Left lung (tissue), 10 donors: Measurements from ENCODE around the gene UNC80. TPM values are rescaled to one million over a fixed set of nuclear protein-coding genes. Genes with fewer than 3 reads are reported as not detected.

Source experiments
- ATAC-seq: fragments of 200-7000 bp; cut with Tn5 transposase; one replicate; pipeline ENCODE4 v1.9.1; 2020; ENCODE audit warnings: moderate library complexity
- DNase-seq, 4 donors: peaks; one replicate each; pipeline ENCODE4 v3.0.0-alpha.2; 2013 to 2020
- H3K27ac ChIP-seq, 2 donors: fragments of 200-600 bp; sonication (generic) in 1 of 2; one replicate each; pipeline versions ENCODE4 v1.5.0 to v1.8.0; 2020 to 2021
- H3K27me3 ChIP-seq, 2 donors: fragments of 200-600 bp; sonication (generic) in 1 of 2; one replicate each; pipeline versions ENCODE4 v1.5.0 to v1.8.0; 2020 to 2021
- H3K36me3 ChIP-seq, 2 donors: fragments of 200-600 bp; sonication (generic) in 1 of 2; one replicate each; pipeline versions ENCODE4 v1.5.0 to v1.8.0; 2020 to 2021
- H3K4me1 ChIP-seq, 2 donors: fragments of 200-600 bp; one replicate each; pipeline ENCODE4 v1.8.0; 2021
- H3K4me3 ChIP-seq, 2 donors: fragments of 200-600 bp; sonication (generic) in 1 of 2; one replicate each; pipeline versions ENCODE4 v1.5.0 to v1.8.0; 2020 to 2021; ENCODE audit warnings: mild to moderate bottlenecking in 1 of 2
- H3K9me3 ChIP-seq, 2 donors: fragments of 200-600 bp; sonication (generic) in 1 of 2; one replicate each; pipeline versions ENCODE4 v1.5.0 to v1.8.0; 2020 to 2021
- intact Hi-C, 2 donors: fragments of 100-400 bp; cut with DNase I; formaldehyde crosslinking; loops; one replicate each; pipeline versions ENCODE4 v1.11.2 to v1.14.2; 2022
- polyA plus RNA-seq, 6 donors: library from polyadenylated mRNA; unstranded; fragments of 120-200 nt; gene quantifications; one replicate each; pipeline ENCODE4 v1.2.1, GENCODE V29; 2013; ENCODE audit not compliant: insufficient read length in 6 of 6
- total RNA-seq, 2 donors: library from RNA; stranded (reverse); fragmentation: NEBNext Ultra II Directional; extraction: Animal tissue kit (Norgen Biotek cat#: 25700); gene quantifications; one replicate each; pipeline ENCODE4 v1.2.1, GENCODE V29; 2021
- TF ChIP-seq, protein P1 (sequence below), 2 donors: fragments of 200-600 bp; sonication (generic) in 1 of 2; IDR thresholded peaks; one replicate each; pipeline versions ENCODE4 v1.5.0 to v1.8.0; 2021; ENCODE audit warnings: antibody characterized with exemption in 2 of 2
- donor health status: DM: no; HTN: yes; CAD: no.
- donor health status: DM: no; HTN: no; CAD: no.

The UNC80 gene
- total and polyA plus RNA-seq, 8 donors = 0.06 to 1.8 (median 1.3) TPM; not detected in 1

DNA sequence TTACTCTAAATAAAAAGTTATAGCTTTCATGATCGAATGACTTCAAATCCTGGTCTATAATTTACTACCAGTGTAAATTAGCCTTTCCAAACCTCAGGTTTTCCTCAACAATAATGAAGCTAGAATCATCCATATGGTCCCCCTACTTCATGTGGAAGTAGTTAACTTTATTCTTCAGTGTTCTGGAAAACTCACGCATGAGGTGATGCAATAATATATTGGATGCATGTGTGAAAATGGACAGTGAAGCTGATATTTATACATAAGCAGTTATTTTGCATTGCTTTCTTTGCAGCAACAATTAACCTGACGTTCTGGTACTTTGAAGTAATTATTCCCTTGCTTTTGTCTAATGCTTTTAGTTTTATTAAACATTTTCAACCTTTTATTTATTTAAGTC is 18.6 kb upstream of the UNC80 start:
- no peak overlapping the region for H3K27ac ChIP-seq
- TF ChIP-seq, protein P1, sequence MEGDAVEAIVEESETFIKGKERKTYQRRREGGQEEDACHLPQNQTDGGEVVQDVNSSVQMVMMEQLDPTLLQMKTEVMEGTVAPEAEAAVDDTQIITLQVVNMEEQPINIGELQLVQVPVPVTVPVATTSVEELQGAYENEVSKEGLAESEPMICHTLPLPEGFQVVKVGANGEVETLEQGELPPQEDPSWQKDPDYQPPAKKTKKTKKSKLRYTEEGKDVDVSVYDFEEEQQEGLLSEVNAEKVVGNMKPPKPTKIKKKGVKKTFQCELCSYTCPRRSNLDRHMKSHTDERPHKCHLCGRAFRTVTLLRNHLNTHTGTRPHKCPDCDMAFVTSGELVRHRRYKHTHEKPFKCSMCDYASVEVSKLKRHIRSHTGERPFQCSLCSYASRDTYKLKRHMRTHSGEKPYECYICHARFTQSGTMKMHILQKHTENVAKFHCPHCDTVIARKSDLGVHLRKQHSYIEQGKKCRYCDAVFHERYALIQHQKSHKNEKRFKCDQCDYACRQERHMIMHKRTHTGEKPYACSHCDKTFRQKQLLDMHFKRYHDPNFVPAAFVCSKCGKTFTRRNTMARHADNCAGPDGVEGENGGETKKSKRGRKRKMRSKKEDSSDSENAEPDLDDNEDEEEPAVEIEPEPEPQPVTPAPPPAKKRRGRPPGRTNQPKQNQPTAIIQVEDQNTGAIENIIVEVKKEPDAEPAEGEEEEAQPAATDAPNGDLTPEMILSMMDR (IDR thresholded peaks at IDR 0.05) = no peak
- H3K4me3 ChIP-seq = no peak overlapping the region
- H3K9me3 ChIP-seq = no peaks in the 10 kb centered on the region
- no peaks in the 10 kb centered on the region for H3K4me1 ChIP-seq
- no peaks in the 10 kb centered on the region for H3K27me3 ChIP-seq
- H3K36me3 ChIP-seq = no peaks in the 10 kb centered on the region
- no peak for DNase-seq
- intact Hi-C loops = no loop called here
- no peak for ATAC-seq

DNA sequence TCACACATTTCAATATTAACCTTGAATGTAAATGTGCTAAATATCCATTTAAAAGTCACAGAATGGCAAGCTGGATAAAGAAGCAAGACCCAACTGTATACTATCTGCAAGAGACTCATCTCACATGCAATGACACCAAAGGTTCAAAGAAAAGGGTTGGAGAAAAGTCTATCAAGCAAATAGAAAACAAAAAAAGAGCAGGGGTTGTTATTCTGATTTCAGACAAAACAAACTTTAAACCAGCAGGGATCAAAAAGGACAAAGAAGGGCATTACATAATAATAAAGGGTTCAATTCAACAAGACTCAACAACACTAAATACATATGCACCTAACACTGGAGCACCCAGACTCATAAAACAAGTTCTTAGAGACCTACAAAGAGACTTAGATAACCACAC is 14.5 kb upstream of the UNC80 start:
- ATAC-seq = no peak
- H3K9me3 ChIP-seq = no peaks in the 10 kb centered on the region
- intact Hi-C loops = no loop called here
- TF ChIP-seq, protein P1 (IDR thresholded peaks at IDR 0.05) = no peak
- H3K27ac ChIP-seq = no peak overlapping the region
- no peaks in the 10 kb centered on the region for H3K4me1 ChIP-seq
- H3K4me3 ChIP-seq = no peak overlapping the region
- H3K27me3 ChIP-seq = no peaks in the 10 kb centered on the region
- H3K36me3 ChIP-seq = no peaks in the 10 kb centered on the region
- DNase-seq = no peak

DNA sequence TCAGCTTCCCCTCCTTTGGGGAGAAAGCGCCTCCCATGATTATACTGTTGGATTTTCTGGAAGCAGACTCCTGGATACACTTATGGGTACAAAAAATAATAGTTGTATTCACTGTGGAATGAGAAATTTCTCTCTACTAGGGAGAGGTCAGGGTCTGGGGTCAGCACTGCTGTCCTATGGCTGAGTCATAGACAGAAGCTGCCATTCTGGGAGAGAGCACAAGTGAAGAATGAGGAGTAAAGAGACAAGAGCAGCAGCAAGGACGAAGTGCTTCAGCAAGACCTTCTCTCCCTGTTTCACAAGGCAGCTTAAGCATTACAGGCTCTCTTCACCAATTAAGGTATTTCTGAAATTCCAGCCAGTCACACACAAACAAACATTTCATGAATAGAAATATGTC is 10.1 kb upstream of the UNC80 start:
- Histone ChIP-seq H3K4me1 (no peaks in the 10 kb centered on the region), H3K36me3 (no peaks in the 10 kb centered on the region), H3K27ac (no peak overlapping the region), H3K4me3 (no peak overlapping the region), H3K9me3 (no peaks in the 10 kb centered on the region), H3K27me3 (no peaks in the 10 kb centered on the region)
- intact Hi-C loops = no loop called here
- TF ChIP-seq, protein P1 (IDR thresholded peaks at IDR 0.05) = no peak
- ATAC-seq (no peak), DNase-seq (no peak)

DNA sequence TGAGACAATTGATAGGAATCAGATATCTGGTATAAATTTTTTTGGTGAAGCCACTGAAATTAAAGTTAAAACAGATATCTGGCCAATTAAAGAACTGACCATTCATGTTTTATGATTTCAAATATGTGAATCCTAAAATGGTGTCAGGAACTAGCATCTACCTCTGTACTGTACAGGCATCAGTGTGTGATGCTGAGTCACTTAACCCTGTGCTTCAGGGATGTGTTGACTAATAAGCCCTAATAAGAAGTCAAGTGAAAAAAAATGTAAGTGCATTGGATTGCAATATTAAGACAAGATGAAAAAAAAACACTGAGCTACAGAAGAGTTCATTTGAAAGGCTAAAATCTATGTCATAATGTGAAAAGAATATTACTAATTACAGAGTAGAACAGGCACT is 9.1 kb upstream of the UNC80 start:
- Histone ChIP-seq H3K36me3 (no peaks in the 10 kb centered on the region), H3K27me3 (no peaks in the 10 kb centered on the region), H3K4me1 (no peaks in the 10 kb centered on the region), H3K9me3 (no peaks in the 10 kb centered on the region), H3K27ac (no peak overlapping the region), H3K4me3 (no peak overlapping the region)
- DNase-seq = no peak
- TF ChIP-seq, protein P1 (IDR thresholded peaks at IDR 0.05) = no peak
- no peak for ATAC-seq
- intact Hi-C loops = no loop called here

DNA sequence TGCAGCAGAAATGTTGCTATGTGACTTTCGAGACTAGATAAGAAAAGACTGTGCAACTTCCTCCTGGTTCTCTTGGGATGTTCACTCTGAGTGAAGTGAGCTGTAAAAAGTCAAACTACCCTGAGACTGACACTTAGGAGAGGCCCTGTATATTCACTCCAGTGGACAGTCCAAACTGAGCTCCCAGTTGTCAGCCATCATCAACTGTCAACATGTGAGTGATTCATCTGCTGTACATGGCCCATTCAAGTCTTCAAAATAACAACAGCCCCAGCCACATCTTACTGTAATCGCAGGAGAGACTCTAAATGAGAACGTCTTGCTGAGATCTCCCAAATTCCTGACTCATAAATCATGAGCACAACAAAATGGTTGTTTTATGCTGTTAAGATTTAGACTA is 8.5 kb upstream of the UNC80 start:
- DNase-seq (no peak), ATAC-seq (no peak)
- no peak overlapping the region for H3K27ac ChIP-seq
- H3K9me3 ChIP-seq = no peaks in the 10 kb centered on the region
- no peaks in the 10 kb centered on the region for H3K36me3 ChIP-seq
- intact Hi-C loops = no loop called here
- H3K27me3 ChIP-seq = no peaks in the 10 kb centered on the region
- H3K4me3 ChIP-seq = no peak overlapping the region
- TF ChIP-seq, protein P1 (IDR thresholded peaks at IDR 0.05) = no peak
- no peaks in the 10 kb centered on the region for H3K4me1 ChIP-seq
